Vagina (tissue), 2 donors: ENCODE results near the gene MAZ.

Experiments
- CTCF ChIP-seq, 3 experiments: fragments of 450-650 bp in 2 of 3; fragments of 200-600 bp in 1 of 3; sonication (generic) in 1 of 3; IDR thresholded peaks; one replicate each; pipeline ENCODE4 v1.5.1; 2017 to 2019; ENCODE audit warnings: antibody characterized with exemption in 3 of 3, mild to moderate bottlenecking in 2 of 3, moderate library complexity in 2 of 3
- POLR2A ChIP-seq, 2 donors: fragments of 450-650 bp; IDR thresholded peaks; one replicate each; pipeline ENCODE4 v1.6.1; 2017; ENCODE audit warnings: antibody characterized with exemption in 2 of 2, mild to moderate bottlenecking in 2 of 2, moderate library complexity in 2 of 2
- POLR2AphosphoS5 ChIP-seq, 2 donors: sonication (generic); formaldehyde crosslinking; IDR thresholded peaks; one replicate each; pipeline ENCODE4 v1.9.0; 2017; ENCODE audit warnings: antibody characterized with exemption in 2 of 2, mild to moderate bottlenecking in 2 of 2, low read depth in 1 of 2; ENCODE audit not compliant: insufficient read depth in 1 of 2

- no peak for TF ChIP-seq CTCF (IDR thresholded peaks at IDR 0.05)
- TF ChIP-seq POLR2A (IDR thresholded peaks at IDR 0.05): no peak
- TF ChIP-seq POLR2AphosphoS5 (IDR thresholded peaks at IDR 0.05; ENCODE audit: insufficient read depth in 1 of 2, low read depth in 1 of 2): no peak
Measured at GRCh38 chr16:29849505-29849904, 43.2 kb downstream of the MAZ start.
